CD4-positive, alpha-beta T cell treated with Interleukin-17A for 1 hour (primary cell): ENCODE measurements around the gene MAGEF1.

ENCODE experiments used
- DNase-seq: peaks from one replicate; pipeline ENCODE4 v3.0.0-alpha.2; 2020

Gene MAGEF1

DNA sequence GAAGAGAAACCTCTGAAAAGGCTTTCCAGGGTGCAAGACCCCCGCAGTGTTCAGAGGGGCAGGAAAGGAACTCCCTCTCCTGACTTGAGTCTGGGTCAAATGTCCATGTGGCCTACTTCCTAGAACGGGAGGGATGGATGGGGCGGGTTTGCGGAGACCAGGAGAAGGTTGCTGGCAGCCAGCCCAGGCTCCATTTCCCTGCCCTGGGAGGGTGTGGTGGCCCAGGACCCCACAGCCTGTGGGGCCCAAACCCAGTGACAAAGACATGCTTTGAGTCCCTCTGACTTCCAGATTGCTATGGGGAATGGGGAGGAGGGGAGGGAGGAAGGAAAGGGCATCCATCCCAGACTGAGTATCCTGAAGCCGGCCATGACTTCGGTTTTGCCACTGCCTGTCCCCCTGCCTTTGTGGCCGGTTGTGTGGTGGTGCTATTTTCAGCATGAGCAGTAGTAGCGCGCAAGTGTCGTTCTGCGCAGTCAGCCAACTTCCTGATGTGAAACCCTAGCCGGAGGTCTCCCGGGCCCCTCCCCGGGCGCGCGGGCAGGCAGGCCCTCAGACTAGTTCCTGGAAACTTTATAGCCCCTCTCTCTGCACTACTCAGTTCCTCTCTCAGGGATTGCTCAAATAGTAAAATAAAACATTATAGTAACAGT is 24.4 kb downstream of the MAGEF1 start:
- DNase-seq = no peak

DNA sequence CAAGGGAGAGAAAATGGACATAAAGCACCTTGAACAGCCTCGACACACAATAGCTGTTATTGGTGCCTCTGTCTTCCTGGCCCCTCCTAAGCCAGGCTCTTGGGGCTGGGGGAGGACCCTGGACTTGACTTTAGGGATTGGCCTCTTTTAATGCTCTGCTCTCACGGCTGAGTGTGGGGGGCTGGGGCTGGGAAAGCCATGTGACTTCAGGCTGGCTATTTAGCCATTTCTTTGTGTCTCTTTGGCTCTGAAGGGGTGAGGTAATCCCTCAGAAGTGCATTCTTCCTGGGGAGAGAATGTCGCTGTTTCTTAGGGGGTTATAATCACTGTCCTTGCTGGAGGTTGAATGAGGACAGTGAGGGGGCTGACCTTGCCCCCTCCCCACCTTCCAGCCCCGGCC is 26.2 kb downstream of the MAGEF1 start:
- no peak for DNase-seq

- DNase-seq = no peak
Observed at GRCh38 chr3:184685055-184685454, 26.8 kb downstream of the MAGEF1 start.

DNA sequence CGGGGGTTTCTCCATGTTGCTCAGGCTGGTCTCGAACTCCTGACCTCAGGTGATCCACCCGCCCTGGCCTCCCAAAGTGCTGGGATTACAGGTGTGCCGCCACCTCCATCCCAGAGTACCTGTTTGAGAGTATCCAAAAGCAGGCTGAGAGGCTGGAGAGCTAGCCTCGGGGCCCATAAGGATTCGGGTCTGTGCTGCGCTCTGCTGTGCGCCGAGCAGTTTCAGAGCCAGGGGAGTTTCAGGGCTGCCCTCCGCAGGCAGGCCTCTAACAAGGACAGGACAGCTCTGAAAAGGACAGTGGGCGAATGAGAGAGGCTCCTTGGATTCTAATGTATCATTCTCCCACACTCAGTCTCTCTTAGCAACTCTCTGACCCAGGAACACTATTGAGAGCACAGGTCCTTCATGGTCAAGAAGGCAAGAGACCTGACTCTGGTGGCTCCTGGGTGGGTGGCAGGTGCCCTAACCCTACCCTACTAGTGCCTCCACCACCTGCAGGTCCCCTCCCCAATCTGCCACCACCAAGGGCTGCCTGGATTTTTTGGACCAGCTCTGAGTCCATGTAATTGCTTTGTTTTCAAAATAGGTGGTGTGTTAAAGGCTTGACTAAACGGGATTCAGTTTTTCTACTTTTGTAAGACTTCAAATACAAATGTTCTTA is 27.8 kb downstream of the MAGEF1 start:
- no peak for DNase-seq

DNA sequence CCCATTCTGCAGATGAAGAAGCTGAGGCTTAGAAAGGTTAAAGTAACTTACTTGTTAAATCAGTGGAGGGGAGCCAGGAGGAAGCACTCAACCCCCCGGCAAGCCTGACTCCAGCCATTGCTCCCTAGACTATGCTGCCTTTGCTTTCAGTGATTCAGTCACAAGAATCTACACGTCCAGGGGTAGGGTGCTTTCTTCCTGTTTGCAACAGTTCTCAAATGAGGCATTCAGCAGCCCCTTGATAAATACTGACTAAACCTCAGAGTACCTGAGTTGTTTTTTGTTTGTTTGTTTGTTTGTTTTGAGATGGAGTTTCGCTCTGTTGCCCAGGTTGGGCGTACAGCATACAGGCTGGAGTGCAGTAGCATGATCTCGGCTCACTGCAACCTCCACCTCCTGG is 28.6 kb downstream of the MAGEF1 start:
- no peak for DNase-seq

GRCh38 chr3:184682671-184683070 is 29.2 kb downstream of the MAGEF1 start:
- no peak for DNase-seq

- DNase-seq = no peak
Observed at GRCh38 chr3:184680385-184681345, 31.2 kb downstream of the MAGEF1 start.

- DNase-seq = no peak
Observed at GRCh38 chr3:184679056-184679816, 32.6 kb downstream of the MAGEF1 start.

DNA sequence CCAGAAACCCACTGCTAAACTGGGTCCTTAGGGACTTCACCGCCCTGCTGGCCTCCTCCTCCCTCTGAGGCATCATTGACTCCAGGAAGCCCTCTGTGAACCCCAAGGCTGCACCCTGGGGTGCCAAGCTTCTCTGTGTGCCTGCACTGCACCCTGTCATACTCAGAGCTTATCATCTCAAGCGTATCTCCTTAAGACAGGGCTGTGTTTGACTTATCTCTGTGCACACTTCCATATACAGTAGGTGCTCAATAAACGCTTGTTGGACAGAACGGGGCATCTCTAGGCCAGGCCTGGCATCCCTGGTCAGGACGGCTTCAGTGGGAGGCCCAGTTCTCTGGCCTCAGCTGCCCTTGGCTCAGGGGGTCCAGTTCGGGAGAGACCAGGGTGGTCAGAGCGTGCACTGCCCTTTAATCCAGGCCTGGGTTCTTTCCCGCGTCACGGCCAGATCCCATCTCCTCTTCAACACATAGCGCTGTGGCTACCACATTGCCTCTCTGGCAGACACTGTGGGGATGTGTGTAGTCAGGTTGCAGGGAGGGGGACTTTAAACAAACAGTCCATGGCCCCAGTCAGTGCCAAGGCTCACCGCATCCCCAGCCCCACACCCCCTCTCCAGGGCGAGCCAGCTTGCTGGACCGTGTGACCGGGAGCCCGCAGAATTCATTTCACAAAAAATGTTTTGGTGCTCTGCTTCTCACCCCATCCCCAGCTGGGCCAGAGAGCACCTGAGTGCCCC is 33.4 kb downstream of the MAGEF1 start:
- DNase-seq = no peak

DNA sequence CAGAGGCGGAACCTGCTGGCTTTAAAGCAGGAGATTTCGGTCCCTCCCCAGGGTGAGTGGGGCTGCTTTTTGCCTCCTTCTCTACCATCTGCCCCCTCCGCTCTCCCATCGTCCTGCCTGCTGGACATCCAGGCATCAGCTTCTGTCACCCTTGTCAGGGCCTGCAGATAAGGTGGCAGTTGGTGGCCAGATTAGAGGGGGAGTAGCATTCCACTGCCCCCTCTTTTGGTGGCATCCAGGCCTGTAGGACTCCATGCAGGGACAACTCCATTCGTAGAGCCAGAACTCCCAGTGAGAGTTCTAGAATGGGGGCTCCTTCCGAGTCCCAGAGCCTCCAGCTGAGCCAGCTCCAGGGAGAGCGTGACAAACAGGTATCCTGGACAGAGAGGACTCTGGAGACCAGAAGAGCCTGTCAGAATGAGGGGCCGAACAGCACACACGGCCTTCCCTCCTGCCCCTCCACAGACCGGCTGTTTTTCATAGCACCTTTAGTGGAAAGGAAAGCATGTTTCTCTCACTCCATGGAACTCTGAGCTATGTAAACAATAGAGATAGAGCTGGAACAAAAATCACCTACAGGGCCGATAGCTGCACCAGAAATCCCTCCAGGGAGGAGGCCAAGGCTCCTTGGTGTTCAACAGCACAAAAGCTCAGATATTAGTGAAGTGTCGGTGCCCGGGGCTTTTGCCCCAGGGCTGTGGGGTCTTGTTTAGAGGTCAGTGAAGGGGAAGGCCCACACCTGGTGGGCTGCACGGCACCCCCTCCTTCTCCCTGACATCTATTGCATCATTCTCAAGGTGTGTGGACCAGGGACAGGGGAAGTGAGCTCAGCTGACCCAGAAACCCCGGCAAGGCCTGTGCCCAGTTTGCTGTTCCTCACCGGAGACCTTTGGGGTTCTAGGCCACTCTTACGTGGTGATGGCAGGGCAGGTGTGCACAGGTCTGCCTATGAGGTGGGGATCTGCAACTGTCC is 34.2 kb downstream of the MAGEF1 start:
- DNase-seq = no peak

DNA sequence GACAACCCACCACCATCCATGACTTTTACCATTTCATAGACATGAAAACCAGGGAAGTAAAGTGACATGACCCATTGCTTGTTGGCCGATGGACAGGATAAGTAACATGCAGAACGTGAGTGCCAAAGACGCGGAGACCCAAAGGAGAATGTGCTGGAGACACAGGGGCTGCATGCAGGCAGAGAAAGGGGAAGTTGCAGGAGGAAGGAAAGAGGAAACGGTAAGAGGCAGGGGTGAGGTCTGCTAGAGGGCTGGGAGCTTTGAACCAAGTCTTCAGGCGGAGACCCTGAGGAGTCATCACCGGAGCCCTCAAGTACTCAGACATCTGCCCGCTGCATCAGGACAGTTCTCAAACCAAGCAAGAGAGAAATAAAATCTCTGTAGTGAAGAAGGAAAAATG is 34.9 kb downstream of the MAGEF1 start:
- no peak for DNase-seq

- no peak for DNase-seq
Observed at GRCh38 chr3:184674626-184675025, 37.2 kb downstream of the MAGEF1 start.

DNA sequence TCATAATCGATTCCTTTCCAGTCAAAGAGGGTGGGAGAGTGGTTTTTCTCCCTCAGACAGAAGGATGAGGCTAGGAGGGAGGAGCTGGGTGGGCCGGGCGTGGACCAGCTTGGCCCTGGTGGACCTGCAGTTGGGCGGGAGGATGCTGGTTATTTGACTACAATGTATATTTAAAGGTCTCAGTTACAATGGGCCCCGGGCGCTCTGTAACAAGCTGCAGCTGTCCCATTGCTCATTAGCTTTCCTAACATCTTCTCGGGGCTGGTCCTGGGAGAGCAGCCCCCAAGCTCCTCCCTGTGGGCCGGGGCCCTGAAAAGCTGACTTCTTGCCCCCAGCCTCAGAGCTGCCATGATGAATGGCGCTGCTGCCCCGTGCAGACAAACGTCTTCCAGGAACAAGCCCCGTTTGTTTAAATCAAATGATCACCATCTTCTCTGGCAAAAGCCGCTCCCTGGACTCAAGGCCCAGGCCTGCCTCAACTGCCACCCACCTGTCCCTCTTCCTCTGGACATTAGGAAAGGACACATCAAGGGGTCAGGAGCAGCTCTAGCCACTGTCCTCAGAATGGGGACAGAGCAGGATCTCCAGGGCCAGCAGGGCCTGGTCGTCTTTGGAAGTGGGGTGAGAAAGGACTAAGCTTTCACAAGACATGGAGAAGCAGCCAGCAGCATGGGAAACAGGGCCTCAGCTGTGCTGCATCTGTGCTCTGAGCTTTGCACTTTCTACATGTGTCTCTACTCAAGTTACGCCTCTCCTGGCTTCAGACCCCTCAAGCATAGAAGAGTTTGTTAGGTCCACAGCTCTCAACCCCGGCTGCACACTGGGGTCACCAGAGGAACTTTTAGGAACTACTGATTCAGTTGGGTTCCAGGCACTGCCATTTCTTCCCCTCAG is 38.6 kb downstream of the MAGEF1 start:
- no peak for DNase-seq

DNA sequence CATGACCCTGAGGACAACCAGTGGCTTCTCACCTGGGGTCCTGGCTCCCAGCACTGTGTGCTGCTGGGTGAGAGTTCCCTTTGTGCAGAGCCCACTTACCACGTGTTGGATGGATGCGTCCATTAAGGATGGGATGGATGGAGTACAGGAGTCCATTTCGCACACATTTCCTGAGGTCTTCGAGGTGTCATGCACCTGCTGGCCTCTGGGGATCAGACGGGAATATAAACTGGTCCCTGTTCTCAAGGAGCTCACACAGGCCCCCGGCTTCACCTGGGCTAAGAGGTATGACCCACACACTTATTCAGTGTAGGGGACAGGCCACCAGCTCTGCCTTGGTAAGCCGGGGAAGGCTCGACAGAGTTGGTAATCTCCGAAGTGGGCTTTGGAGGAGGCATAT is 39.5 kb downstream of the MAGEF1 start:
- DNase-seq = no peak

GRCh38 chr3:184670091-184670602 is 41.7 kb downstream of the MAGEF1 start:
- no peak for DNase-seq

GRCh38 chr3:184669578-184669977 is 42.3 kb downstream of the MAGEF1 start:
- no peak for DNase-seq

GRCh38 chr3:184666442-184666841 is 45.4 kb downstream of the MAGEF1 start:
- no peak for DNase-seq

DNA sequence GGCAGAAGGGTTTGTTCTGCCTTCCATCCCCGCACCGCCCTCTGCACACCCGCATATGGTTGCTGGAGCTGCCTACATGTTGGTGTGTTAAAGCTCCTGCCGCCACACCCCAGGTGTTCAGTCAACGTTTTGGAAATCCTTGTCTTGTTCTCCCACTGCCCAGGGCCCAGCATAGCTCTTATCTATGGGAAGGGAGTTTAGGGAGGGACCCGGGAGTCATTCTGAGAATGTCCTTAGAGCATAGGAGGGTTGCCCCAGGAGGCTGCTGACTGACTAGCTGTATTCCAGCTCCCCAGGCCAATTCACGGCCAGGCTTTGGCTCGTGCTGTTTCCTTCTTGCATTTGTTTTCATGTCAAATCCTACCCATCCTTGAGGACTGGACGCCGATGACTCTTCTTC is 46.8 kb downstream of the MAGEF1 start:
- no peak for DNase-seq

GRCh38 chr3:184663756-184664155 is 48.1 kb downstream of the MAGEF1 start:
- DNase-seq = no peak

GRCh38 chr3:184663356-184663755 is 48.5 kb downstream of the MAGEF1 start:
- DNase-seq = no peak
